ENCODE data around the gene CYP2A6.

CYP2A6 gene

GRCh38 chr19:40801426-40802299 is 48.6 kb downstream of the CYP2A6 start:
- FAIRE-seq: no peak

DNA sequence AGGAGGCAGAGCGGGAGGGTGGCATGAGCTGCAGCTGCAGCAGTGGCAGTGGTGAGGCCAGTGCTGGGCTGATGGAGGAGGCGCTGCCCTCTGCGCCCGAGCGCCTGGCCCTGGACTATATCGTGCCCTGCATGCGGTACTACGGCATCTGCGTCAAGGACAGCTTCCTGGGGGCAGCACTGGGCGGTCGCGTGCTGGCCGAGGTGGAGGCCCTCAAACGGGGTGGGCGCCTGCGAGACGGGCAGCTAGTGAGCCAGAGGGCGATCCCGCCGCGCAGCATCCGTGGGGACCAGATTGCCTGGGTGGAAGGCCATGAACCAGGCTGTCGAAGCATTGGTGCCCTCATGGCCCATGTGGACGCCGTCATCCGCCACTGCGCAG is 49.3 kb downstream of the CYP2A6 start:
- FAIRE-seq: no peak

- no peak for FAIRE-seq
These were observed 49.8 kb downstream of the CYP2A6 start for GRCh38 chr19:40800339-40800996.

- FAIRE-seq: no peak
These were observed 50.5 kb downstream of the CYP2A6 start for GRCh38 chr19:40799558-40800338.

DNA sequence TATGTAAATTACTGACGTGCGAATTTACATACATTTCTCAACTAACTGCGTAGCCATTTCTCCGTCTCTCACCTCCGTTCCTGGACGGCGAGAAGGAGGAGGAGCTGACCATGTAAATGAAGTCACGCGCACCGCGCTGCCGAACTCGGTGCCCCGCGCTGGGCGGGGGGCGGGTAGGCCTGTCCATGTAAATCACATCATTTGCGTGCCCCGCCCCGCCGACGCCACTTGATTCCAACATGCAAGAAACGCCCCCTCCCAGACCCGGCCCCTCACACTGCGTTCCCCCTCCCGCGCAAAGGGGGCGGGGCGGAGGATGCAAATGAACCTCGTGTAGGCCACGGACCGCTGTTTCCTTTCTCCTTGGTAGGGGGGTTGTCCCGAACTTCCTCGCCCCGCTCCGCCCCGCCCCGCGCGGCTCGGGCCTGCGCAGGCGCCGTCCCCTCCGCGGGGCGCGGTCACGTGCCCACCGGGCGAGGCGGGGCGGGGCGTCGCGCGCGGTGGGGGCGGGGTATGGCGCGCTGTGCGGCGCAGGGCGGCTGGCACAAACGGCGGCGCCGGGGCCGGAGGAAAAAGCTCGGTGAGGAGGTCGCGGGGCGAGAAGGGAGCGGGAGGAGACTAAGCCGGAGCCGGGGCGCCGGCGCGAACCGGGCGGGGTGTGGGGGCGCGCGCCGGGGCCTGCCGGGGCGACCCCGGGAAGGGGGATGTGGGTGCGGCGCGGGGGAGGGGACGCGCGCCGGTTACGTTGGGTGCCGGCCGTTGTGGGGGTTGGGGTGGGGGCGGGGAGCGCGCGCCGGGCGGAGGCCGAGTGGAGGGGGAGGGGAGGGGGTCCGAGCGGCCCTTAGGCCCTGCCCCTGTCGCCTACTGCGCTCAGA is 51.3 kb downstream of the CYP2A6 start, which contains the start of gene EGLN2:
Gene EGLN2 (plus strand): TSS at position 509 of the 875 bp plus-strand sequence. CDS start 1,382 bp downstream, outside the sequence.
- peak; percentile 98 for FAIRE-seq

- no peak for FAIRE-seq
These were observed 52.1 kb downstream of the CYP2A6 start for GRCh38 chr19:40797963-40798682.

- no peak for FAIRE-seq
These were observed 52.9 kb downstream of the CYP2A6 start for GRCh38 chr19:40797166-40797962.
